Breast epithelium (tissue), 4 donors: Measurements from ENCODE around the gene MS4A8. TPM values are rescaled to one million over a fixed set of nuclear protein-coding genes. Genes with fewer than 3 reads are reported as not detected.
"Not testable (repeated sequence)": the region's sequence is repeated elsewhere in the genome, so short reads cannot be mapped to it uniquely, and the experiment has no call there.

ENCODE experiments used
- DNase-seq, 2 donors: peaks; one replicate each; pipeline ENCODE4 v3.0.0-alpha.2; 2019; ENCODE audit warnings: low spot score in 2 of 2
- H3K27ac ChIP-seq, 2 donors: fragments of 200-600 bp; sonication (generic) in 1 of 2; one replicate each; pipeline ENCODE4 v1.5.1; 2016 to 2019; ENCODE audit warnings: mild to moderate bottlenecking in 1 of 2
- H3K27me3 ChIP-seq, 2 donors: fragments of 200-600 bp; sonication (generic) in 1 of 2; one replicate each; pipeline versions ENCODE4 v1.5.1 to v1.6.0; 2017 to 2019; ENCODE audit warnings: control low read depth in 1 of 2, mild to moderate bottlenecking in 1 of 2
- H3K36me3 ChIP-seq: fragments of 200-600 bp; one replicate; pipeline ENCODE4 v1.5.1; 2019
- H3K4me1 ChIP-seq, 2 donors: fragments of 200-600 bp; sonication (generic); one replicate each; pipeline ENCODE4 v1.5.1; 2016 to 2019; ENCODE audit warnings: control low read depth in 1 of 2
- H3K4me3 ChIP-seq, 3 donors: fragments of 200-600 bp; sonication (generic); 1 replicate in 2 of 3; 2 replicates in 1 of 3; pipeline ENCODE4 v1.5.1; 2016 to 2019; ENCODE audit warnings: mild to moderate bottlenecking in 3 of 3, moderate library complexity in 2 of 3
- H3K9me3 ChIP-seq, 2 donors: fragments of 200-600 bp; sonication (generic) in 1 of 2; one replicate each; pipeline ENCODE4 v1.5.1; 2016 to 2019; ENCODE audit warnings: control low read depth in 1 of 2
- CTCF ChIP-seq, 3 donors: fragments of 450-650 bp; IDR thresholded peaks; one replicate each; pipeline ENCODE4 v1.5.1; 2016 to 2017; ENCODE audit warnings: antibody characterized with exemption in 3 of 3, mild to moderate bottlenecking in 3 of 3, moderate library complexity in 3 of 3
- POLR2A ChIP-seq: fragments of 450-650 bp; IDR thresholded peaks from one replicate; pipeline ENCODE4 v1.6.1; 2016; ENCODE audit warnings: antibody characterized with exemption, mild to moderate bottlenecking, moderate library complexity
- POLR2AphosphoS5 ChIP-seq, 3 donors: sonication (generic); formaldehyde crosslinking; IDR thresholded peaks; one replicate each; pipeline ENCODE4 v1.6.1; 2017; ENCODE audit warnings: antibody characterized with exemption in 3 of 3
- intact Hi-C: fragments of 100-400 bp; cut with DNase I; formaldehyde crosslinking; loops from one replicate; pipeline ENCODE4 v1.15.1; 2023; ENCODE audit warnings: low total_unique reads
- total RNA-seq, 3 donors: library from RNA; depleted of rRNA; stranded (reverse); fragments of >200 nt; gene quantifications; one replicate each; pipeline ENCODE4 v1.1.0, GENCODE V29; 2016

Gene MS4A8
- total RNA-seq, 3 donors from 2014 or later = 0.66 TPM; not detected in 2

DNA sequence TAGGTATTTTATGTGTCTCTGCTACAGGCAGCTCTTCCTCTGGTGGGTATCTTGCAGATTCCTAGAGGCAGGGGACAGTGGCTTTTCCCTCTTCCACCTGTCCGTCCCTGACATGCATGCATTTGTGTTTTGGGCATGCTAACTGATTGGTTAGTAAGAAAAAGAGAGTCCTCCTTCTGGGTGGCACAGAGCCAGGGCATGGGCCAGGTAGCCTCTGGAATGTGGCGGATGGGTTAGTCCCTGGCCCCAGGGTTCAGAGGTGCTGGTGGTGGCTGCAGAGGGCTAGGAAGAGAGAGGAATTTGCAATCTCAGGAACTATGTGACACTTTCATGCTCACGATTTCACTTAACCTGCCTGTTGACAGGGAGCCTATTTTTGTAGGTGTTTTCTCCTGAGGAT is 51.5 kb downstream of the MS4A8 start:
- no peaks in the 10 kb centered on the region for H3K36me3 ChIP-seq
- H3K9me3 ChIP-seq = no peaks in the 10 kb centered on the region
- intact Hi-C loops = no loop called here
- no peaks in the 10 kb centered on the region for H3K27me3 ChIP-seq
- TF ChIP-seq POLR2AphosphoS5 (IDR thresholded peaks at IDR 0.05) = no peak
- H3K4me1 ChIP-seq = no peaks in the 10 kb centered on the region
- DNase-seq = no peak
- H3K27ac ChIP-seq = no peak overlapping the region
- H3K4me3 ChIP-seq = no peak overlapping the region

DNA sequence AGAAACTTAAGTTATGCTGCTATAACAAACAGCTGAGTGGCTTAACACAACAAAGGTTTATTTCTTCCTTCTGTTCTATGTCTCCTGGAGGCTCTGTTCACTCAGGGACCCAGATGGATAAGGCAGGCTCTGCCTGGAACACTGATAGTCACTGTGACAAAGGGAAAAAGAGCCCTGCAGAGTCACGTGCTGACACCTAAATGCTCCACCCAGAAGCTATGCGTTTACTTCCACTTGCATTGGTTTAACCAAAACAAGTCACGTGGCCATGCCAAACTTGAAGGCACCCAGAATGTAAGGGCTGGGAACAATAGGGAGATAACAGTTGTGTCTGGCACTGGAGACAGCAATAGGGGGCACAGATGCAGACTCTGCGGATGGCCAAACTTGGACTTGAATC is 53.9 kb downstream of the MS4A8 start:
- Histone ChIP-seq H3K4me1 (no peaks in the 10 kb centered on the region), H3K27me3 (no peaks in the 10 kb centered on the region), H3K9me3 (no peaks in the 10 kb centered on the region), H3K27ac (no peak overlapping the region), H3K4me3 (no peak overlapping the region), H3K36me3 (no peaks in the 10 kb centered on the region)
- peak in 1 of 2 donors; percentile 10 for DNase-seq
- intact Hi-C loops = no loop called here
- TF ChIP-seq POLR2AphosphoS5 (IDR thresholded peaks at IDR 0.05) = no peak
- no peak for TF ChIP-seq POLR2A
- TF ChIP-seq CTCF (IDR thresholded peaks at IDR 0.05) = no peak

DNA sequence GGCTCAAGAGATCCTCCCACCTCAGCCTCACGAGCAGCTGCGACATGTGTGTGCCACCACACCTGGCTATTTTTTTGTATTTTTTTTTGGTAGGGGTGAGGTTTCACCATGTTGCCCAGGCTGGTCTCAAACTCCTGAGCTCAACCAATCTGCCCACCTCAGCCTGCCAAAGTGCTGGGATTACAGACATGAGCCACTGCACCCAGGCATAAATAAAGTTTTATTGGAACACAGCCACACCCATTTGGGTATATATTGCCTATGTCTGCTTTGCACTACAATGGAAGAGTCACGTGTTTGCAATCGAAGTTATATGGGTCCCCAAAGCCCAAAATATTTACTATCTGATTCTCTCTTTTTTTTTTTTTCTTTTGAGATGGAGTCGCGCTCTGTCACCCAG is 55.5 kb downstream of the MS4A8 start:
- Histone ChIP-seq H3K9me3 (no peaks in the 10 kb centered on the region), H3K36me3 (no peaks in the 10 kb centered on the region), H3K4me1 (no peaks in the 10 kb centered on the region), H3K4me3 (no peak overlapping the region), H3K27ac (no peak overlapping the region), H3K27me3 (no peaks in the 10 kb centered on the region)
- intact Hi-C loops = no loop called here
- TF ChIP-seq POLR2AphosphoS5 (IDR thresholded peaks at IDR 0.05) (no peak), CTCF (IDR thresholded peaks at IDR 0.05) (no peak), POLR2A (no peak)
- DNase-seq = peak in 1 of 2 donors; percentile 24

DNA sequence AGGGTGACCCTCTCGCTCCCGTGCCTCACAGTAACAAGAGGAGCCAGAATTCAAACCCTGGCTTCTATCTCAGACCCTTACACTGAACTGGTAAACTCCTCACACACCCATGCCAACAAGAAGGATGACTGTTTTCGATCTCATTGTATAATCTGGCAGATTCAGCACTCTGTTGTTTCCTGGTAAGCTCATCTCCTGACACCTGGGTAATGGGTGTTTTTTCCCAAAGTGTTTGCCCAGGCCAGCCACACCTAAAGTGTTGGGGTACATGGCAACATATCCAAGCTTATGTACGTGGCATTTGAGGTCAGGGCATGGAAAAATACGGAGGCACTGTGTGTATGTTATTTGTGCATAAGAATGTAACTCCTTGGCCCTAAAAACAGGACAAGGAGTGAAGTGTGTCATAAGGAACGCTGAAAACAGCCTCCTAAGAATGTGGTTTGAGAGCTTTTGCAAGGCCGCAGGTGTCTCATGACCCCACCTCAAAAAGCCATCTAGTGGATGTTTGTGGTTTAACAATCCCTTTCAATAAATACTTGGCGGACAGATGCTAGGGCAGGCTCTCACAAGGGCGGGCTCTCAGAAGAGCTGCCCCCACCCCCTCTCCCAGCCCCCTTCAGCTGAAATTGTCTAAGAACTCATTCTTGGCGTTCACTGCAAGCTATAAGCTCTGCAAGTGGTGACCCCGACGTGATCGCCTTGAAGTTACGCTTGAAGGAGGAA is 57.1 kb downstream of the MS4A8 start, which contains the start of gene MS4A15:
Gene MS4A15, plus strand, starts transcription at position 561 of the 726 bp plus-strand sequence. CDS start 6,867 bp downstream, outside the sequence.
- peak in 1 of 2 donors; percentile 2 for DNase-seq

GRCh38 chr11:60757231-60757800 is 57.9 kb downstream of the MS4A8 start:
- no peak for TF ChIP-seq POLR2A
- no peak for TF ChIP-seq POLR2AphosphoS5 (IDR thresholded peaks at IDR 0.05)
- TF ChIP-seq CTCF (IDR thresholded peaks at IDR 0.05) = no peak
- no peaks in the 10 kb centered on the region for H3K9me3 ChIP-seq
- no peaks in the 10 kb centered on the region for H3K27me3 ChIP-seq
- DNase-seq = peak in 1 of 2 donors; percentile 33
- no peak overlapping the region for H3K4me3 ChIP-seq
- intact Hi-C loops = no loop called here
- H3K27ac ChIP-seq = no peak overlapping the region
- no peaks in the 10 kb centered on the region for H3K4me1 ChIP-seq
- no peaks in the 10 kb centered on the region for H3K36me3 ChIP-seq

More for the DNA sequence above, 57.1 kb downstream of the MS4A8 start, which contains the start of gene MS4A15:
- Histone ChIP-seq H3K4me1 (no peaks in the 10 kb centered on the region), H3K27me3 (no peaks in the 10 kb centered on the region), H3K27ac (no peak within 1 kb of the TSS), H3K36me3 (no peaks in the 10 kb centered on the region), H3K9me3 (no peaks in the 10 kb centered on the region), H3K4me3 (no peak within 1 kb of the TSS)
- TF ChIP-seq POLR2A (no peak), CTCF (IDR thresholded peaks at IDR 0.05) (peak in 2 of 3 donors; percentile 19 to 27)
- intact Hi-C loops = no loop called here

DNA sequence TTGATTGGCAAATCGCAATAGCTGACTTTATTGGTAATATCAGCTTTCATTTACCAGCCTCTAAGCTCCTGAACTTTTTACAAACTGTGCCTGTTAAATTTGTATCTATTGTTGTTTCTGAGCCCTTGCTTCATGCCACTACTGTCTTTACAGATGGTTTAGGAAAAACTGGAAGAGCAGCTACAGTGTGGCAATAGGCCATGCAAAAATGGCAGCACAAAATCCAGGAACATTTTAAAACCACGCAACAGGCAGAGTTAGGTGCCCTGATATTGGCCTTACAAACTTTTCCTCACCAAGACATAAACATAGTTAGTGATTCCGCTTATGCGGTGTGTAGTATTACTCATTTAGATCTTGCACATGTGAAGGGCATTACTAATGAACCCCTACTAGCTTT is 59.3 kb downstream of the MS4A8 start:
- H3K4me1 ChIP-seq, H3K27ac ChIP-seq, H3K27me3 ChIP-seq, H3K36me3 ChIP-seq, H3K4me3 ChIP-seq, H3K9me3 ChIP-seq, intact Hi-C loops, DNase-seq: not testable (repeated sequence)

GRCh38 chr11:60759438-60760225 is 60.2 kb downstream of the MS4A8 start:
- H3K9me3 ChIP-seq, H3K4me1 ChIP-seq, intact Hi-C loops, H3K27ac ChIP-seq, H3K36me3 ChIP-seq, H3K4me3 ChIP-seq, H3K27me3 ChIP-seq: not testable (repeated sequence)
- peak in 1 of 2 donors; percentile 31 for DNase-seq
